Stomach smooth muscle (tissue), 2 donors: ENCODE results near the gene BIN2.

ENCODE experiments used
- H3K27ac ChIP-seq: one replicate; pipeline ENCODE4 v1.7.0; 2013; ENCODE audit warnings: mild to moderate bottlenecking, low read length, inconsistent platforms
- H3K27me3 ChIP-seq, 2 donors: one replicate each; pipeline ENCODE4 v1.7.0; 2013; ENCODE audit warnings: low read length in 2 of 2; ENCODE audit not compliant: insufficient read depth in 2 of 2, control insufficient read depth in 1 of 2
- H3K36me3 ChIP-seq, 2 donors: one replicate each; pipeline ENCODE4 v1.7.0; 2013; ENCODE audit warnings: low read length in 2 of 2; ENCODE audit not compliant: control insufficient read depth in 2 of 2, insufficient read depth in 2 of 2
- H3K4me1 ChIP-seq: one replicate; pipeline ENCODE4 v1.7.0; 2013; ENCODE audit warnings: low read length; ENCODE audit not compliant: control insufficient read depth, insufficient read depth
- H3K4me3 ChIP-seq, 2 donors: one replicate each; pipeline ENCODE4 v1.7.0; 2013; ENCODE audit warnings: low read length in 2 of 2
- H3K9ac ChIP-seq, 2 donors: one replicate each; pipeline ENCODE4 v1.7.0; 2013; ENCODE audit warnings: low read length in 2 of 2, mild to moderate bottlenecking in 1 of 2
- H3K9me3 ChIP-seq, 2 donors: one replicate each; pipeline ENCODE4 v1.7.0; 2013; ENCODE audit warnings: low read length in 2 of 2; ENCODE audit not compliant: control insufficient read depth in 2 of 2
- donor health status: healthy.
- donor health status: Pancreatic carcinoma.

The BIN2 gene

GRCh38 chr12:51362307-51362706 lies 38.3 kb upstream of the BIN2 start:
- Histone ChIP-seq H3K4me1 (no peaks in the 10 kb centered on the region), H3K27me3 (peaks cover 0 to 6% of the 10 kb centered on the region in 2 donors), H3K36me3 (no peaks in the 10 kb centered on the region), H3K9ac (no peak overlapping the region), H3K9me3 (no peaks in the 10 kb centered on the region), H3K4me3 (no peak overlapping the region), H3K27ac (no peak overlapping the region)

GRCh38 chr12:51361161-51362016 lies 37.4 kb upstream of the BIN2 start:
- Histone ChIP-seq H3K36me3 (no peaks in the 10 kb centered on the region), H3K9ac (no peak overlapping the region), H3K9me3 (no peaks in the 10 kb centered on the region), H3K27me3 (peaks cover 0 to 7% of the 10 kb centered on the region in 2 donors), H3K27ac (no peak overlapping the region), H3K4me3 (no peak overlapping the region), H3K4me1 (no peaks in the 10 kb centered on the region)

GRCh38 chr12:51360315-51360714 lies 36.3 kb upstream of the BIN2 start:
- Histone ChIP-seq H3K4me1 (no peaks in the 10 kb centered on the region), H3K27me3 (peaks cover 0 to 7% of the 10 kb centered on the region in 2 donors), H3K4me3 (no peak overlapping the region), H3K27ac (no peak overlapping the region), H3K9me3 (no peaks in the 10 kb centered on the region), H3K36me3 (no peaks in the 10 kb centered on the region), H3K9ac (no peak overlapping the region)

- no peaks in the 10 kb centered on the region for H3K9me3 ChIP-seq
- no peaks in the 10 kb centered on the region for H3K36me3 ChIP-seq
- H3K9ac ChIP-seq, result no peak overlapping the region
- no peak overlapping the region for H3K27ac ChIP-seq
- peaks cover 0 to 7% of the 10 kb centered on the region in 2 donors for H3K27me3 ChIP-seq
- H3K4me3 ChIP-seq, result no peak overlapping the region
- H3K4me1 ChIP-seq, result no peaks in the 10 kb centered on the region
Measured at GRCh38 chr12:51359851-51360250, 35.9 kb upstream of the BIN2 start.

GRCh38 chr12:51358496-51358895 lies 34.5 kb upstream of the BIN2 start:
- no peaks in the 10 kb centered on the region for H3K9me3 ChIP-seq
- H3K36me3 ChIP-seq, result no peaks in the 10 kb centered on the region

GRCh38 chr12:51357374-51358047 lies 33.5 kb upstream of the BIN2 start:
- Histone ChIP-seq H3K27ac (no peak overlapping the region), H3K9me3 (no peaks in the 10 kb centered on the region), H3K27me3 (peaks cover 0 to 7% of the 10 kb centered on the region in 2 donors), H3K9ac (no peak overlapping the region), H3K4me3 (no peak overlapping the region), H3K36me3 (no peaks in the 10 kb centered on the region), H3K4me1 (no peaks in the 10 kb centered on the region)

More at GRCh38 chr12:51358496-51358895, 34.5 kb upstream of the BIN2 start:
- Histone ChIP-seq H3K9ac (no peak overlapping the region), H3K27ac (no peak overlapping the region), H3K27me3 (peaks cover 0 to 7% of the 10 kb centered on the region in 2 donors), H3K4me1 (no peaks in the 10 kb centered on the region), H3K4me3 (no peak overlapping the region)

- Histone ChIP-seq H3K36me3 (no peaks in the 10 kb centered on the region), H3K4me1 (no peaks in the 10 kb centered on the region), H3K4me3 (no peak overlapping the region), H3K27me3 (no peaks in the 10 kb centered on the region), H3K9ac (no peak overlapping the region), H3K9me3 (no peaks in the 10 kb centered on the region), H3K27ac (no peak overlapping the region)
Measured at GRCh38 chr12:51351913-51352532, 28.0 kb upstream of the BIN2 start.

GRCh38 chr12:51349026-51349425 lies 25.1 kb upstream of the BIN2 start:
- no peaks in the 10 kb centered on the region for H3K27me3 ChIP-seq
- no peak overlapping the region for H3K4me3 ChIP-seq
- H3K27ac ChIP-seq, result no peak overlapping the region
- H3K4me1 ChIP-seq, result no peaks in the 10 kb centered on the region
- no peaks in the 10 kb centered on the region for H3K9me3 ChIP-seq
- H3K36me3 ChIP-seq, result no peaks in the 10 kb centered on the region
- no peak overlapping the region for H3K9ac ChIP-seq

GRCh38 chr12:51348116-51348515 lies 24.1 kb upstream of the BIN2 start:
- Histone ChIP-seq H3K36me3 (no peaks in the 10 kb centered on the region), H3K27ac (no peak overlapping the region), H3K27me3 (no peaks in the 10 kb centered on the region), H3K9me3 (no peaks in the 10 kb centered on the region), H3K9ac (no peak overlapping the region), H3K4me3 (no peak overlapping the region), H3K4me1 (no peaks in the 10 kb centered on the region)

- H3K4me3 ChIP-seq, result no peak within 1 kb of the TSS
- H3K27me3 ChIP-seq, result no peaks in the 10 kb centered on the region
- no peak within 1 kb of the TSS for H3K9ac ChIP-seq
- H3K27ac ChIP-seq, result no peak within 1 kb of the TSS
- H3K36me3 ChIP-seq, result no peaks in the 10 kb centered on the region
- H3K9me3 ChIP-seq, result no peaks in the 10 kb centered on the region
- no peaks in the 10 kb centered on the region for H3K4me1 ChIP-seq
Measured at GRCh38 chr12:51346581-51346980, 22.6 kb upstream of the BIN2 start, which contains the start of gene CELA1. TSS of gene CELA1 (minus strand) at chr12:51346679. CDS start at chr12:51346638, 41 bp downstream.
